LNCaP clone FGC (cell line): ENCODE measurements around the gene ARRB1.

ENCODE experiments used
- DNase-seq: peaks from one replicate; pipeline ENCODE4 v3.0.0-alpha.2; 2011; ENCODE audit warnings: low read depth
- H3K4me3 ChIP-seq: 2 replicates; pipeline ENCODE4 v1.5.1; 2011; ENCODE audit warnings: mild to moderate bottlenecking, low read depth, low read length, control low read depth
- TF ChIP-seq, protein P1 (sequence below): IDR thresholded peaks from 2 replicates; pipeline ENCODE4 v1.5.1; 2012; ENCODE audit warnings: mild to moderate bottlenecking; ENCODE audit not compliant: control insufficient read depth, insufficient read depth; ENCODE audit errors: extremely low read depth

The ARRB1 gene

DNA sequence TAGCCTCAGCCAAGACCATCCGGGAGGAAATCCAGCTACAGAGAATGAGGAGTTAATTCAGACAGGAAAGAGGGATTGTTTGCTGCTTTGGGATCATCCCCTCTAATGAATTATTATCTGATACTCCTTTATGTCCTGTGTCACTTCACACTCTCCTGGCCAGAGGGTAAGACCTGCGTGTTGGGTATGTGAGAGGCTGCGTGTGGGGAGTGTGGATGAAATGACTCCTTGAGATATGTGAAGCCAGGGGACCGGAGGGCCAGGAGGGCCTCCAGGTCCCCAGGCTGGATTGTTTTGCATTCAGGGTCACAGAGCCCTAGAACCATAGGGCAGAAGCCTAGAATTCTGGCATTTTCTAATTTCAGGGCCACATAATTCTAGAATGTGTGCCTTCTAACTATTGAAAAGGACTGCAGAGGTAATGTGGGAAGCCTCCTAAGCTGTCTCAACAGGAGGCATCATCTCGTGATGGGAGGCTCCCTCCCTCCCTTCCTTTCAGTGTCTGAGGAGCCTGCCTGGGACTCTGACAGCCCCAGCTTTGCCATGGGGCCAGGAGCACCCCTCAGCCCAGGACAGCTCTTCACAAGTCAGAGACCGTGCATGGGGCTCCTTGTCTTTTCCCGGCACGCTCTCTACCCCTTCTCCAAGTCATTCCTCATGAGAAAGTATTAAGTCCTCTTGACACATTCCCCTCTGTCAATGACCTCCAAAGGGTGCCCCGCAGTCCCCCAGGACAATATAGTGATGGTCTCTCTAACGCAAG is 107.2 kb downstream of the ARRB1 start:
- no peak for DNase-seq
- H3K4me3 ChIP-seq: no peak overlapping the region
- TF ChIP-seq, protein P1, sequence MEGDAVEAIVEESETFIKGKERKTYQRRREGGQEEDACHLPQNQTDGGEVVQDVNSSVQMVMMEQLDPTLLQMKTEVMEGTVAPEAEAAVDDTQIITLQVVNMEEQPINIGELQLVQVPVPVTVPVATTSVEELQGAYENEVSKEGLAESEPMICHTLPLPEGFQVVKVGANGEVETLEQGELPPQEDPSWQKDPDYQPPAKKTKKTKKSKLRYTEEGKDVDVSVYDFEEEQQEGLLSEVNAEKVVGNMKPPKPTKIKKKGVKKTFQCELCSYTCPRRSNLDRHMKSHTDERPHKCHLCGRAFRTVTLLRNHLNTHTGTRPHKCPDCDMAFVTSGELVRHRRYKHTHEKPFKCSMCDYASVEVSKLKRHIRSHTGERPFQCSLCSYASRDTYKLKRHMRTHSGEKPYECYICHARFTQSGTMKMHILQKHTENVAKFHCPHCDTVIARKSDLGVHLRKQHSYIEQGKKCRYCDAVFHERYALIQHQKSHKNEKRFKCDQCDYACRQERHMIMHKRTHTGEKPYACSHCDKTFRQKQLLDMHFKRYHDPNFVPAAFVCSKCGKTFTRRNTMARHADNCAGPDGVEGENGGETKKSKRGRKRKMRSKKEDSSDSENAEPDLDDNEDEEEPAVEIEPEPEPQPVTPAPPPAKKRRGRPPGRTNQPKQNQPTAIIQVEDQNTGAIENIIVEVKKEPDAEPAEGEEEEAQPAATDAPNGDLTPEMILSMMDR: no peak

DNA sequence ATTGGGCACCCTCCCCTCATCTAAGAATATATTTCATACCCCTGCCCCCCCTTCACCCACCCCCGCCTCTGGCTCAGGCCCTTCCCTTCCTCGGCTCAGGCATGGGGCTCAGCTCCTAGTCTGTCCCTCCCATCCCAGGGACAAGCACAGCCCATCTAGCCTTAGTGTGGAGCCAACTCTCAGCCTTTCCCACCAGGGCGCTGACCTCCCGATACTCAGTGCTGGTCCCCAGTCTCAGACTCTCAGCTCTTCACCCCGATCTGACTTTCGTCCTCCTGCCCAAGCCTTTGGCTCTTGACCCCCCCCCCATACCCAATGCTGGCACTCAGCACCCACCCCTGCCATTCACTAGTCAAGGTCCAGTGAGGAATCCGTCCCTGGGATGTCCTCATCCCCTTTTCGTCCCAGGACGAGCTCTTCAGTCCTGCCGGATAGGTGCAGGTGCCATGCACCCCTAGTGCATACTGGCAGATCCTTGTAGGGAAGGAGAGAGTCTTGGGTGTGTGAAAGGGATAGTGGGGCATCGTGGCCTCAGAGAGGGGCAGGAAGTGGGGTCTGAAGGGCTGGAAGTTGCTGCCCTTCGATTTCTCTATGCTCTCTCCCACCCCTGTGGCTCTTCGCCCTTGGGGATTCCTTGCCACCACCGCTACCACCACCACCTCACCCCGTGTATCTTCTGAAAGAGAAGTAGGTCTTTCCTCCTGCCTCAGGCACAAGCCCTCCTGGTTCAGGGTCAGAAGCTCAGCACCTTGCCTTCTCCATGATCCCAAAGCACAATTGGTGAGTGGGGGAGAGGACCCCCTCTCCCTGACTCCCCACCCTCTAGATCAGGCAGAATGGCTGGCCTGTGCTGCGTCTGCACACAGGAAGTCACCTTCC is 108.5 kb downstream of the ARRB1 start:
- TF ChIP-seq, protein P1: no peak
- DNase-seq: no peak
- no peak overlapping the region for H3K4me3 ChIP-seq

DNA sequence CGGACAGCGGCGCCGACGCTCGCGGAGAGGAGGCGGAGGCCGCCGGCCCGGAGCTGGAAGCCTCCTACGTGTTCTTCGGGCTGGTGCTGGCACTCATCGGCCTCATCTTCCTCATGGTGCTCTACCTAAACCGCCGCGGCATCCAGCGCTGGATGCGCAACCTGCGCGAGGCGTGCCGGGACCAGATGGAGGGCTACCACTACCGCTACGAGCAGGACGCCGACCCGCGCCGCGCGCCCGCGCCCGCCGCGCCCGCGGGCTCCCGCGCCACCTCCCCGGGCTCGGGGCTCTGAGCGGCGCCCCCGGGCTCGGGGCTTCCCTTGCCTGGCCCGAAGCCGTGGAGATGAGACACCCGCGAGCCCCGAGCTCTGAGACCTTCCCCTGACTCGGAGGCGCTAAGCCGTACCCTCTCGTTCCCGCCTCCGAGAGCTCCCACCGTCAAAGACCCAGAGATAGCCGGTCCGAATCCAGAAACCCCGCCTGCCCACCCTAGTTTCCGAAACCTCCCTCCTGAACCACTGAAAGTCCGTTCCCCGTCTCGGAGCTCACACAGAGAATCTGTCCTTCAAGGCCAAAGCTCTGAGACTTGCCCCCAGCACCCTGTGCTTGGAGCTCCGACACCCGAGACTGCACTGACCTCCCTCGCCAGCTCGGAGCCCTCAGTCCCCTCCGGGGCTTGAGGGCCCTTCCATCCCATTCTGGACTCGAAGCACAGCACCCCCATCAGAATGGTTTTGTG is 109.4 kb downstream of the ARRB1 start:
- TF ChIP-seq, protein P1: no peak
- peak overlapping the region; percentile 44 for H3K4me3 ChIP-seq
- no peak for DNase-seq

DNA sequence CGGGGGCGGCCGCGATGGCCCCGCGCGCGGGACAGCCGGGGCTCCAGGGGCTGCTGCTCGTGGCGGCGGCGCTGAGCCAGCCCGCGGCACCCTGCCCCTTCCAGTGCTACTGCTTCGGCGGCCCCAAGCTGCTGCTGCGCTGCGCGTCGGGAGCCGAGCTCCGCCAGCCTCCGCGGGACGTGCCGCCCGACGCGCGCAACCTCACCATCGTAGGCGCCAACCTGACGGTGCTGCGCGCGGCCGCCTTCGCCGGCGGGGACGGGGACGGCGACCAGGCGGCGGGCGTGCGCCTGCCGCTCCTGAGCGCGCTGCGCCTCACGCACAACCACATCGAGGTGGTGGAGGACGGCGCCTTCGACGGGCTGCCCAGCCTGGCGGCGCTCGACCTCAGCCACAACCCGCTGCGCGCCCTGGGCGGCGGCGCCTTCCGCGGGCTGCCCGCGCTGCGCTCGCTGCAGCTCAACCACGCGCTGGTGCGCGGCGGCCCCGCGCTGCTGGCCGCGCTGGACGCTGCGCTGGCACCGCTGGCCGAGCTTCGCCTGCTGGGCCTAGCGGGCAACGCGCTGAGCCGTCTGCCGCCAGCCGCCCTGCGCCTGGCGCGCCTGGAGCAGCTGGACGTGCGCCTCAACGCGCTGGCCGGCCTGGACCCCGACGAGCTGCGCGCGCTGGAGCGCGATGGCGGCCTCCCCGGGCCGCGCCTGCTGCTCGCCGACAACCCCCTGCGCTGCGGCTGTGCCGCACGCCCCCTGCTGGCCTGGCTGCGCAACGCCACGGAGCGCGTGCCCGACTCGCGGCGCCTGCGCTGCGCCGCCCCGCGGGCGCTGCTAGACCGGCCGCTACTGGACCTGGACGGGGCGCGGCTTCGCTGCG is 110.2 kb downstream of the ARRB1 start:
- peak overlapping the region; percentile 44 for H3K4me3 ChIP-seq
- TF ChIP-seq, protein P1: peak; percentile 100
- DNase-seq: peak; percentile 33

DNA sequence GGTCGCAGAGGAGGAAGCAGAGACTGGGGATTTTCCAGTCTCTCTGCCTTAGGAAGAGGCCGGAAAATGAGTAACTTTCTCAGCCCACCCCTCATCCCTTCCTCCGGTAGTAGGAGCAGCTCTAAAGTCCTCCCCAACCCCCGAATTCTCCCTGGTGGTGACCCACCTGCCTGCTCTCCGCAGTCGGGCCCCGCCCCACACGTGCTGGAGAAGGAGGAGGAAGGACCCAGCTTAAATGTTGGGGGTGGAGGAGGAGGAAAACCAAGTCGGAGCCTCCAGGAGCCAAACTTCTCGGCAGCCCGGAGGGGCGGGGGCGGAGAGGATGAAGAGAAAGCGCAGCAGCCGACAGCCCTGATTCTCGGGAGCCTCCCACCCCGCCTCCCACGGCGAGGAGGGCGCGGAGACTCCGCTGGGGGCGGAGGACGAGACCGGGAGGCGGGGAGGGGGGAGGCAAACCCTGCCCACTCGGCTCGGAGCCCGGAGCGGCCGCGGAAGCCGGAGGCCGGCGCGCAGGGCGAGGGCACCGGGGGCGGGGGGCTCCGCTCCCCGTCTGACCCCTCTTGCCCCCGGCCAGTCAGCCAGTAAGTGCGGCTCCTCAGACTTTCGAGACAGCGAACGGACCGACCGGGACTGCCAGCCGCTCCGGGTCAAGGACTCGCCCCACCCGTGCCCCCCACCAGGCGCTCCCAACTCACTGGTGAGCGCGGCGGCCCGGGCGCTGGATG is 111.0 kb downstream of the ARRB1 start, which contains the start of gene TPBGL:
TSS of gene TPBGL (plus strand) at position 464 of the 725 bp plus-strand sequence. CDS start 276 bp downstream, outside the sequence.
- DNase-seq: no peak
- TF ChIP-seq, protein P1: no peak
- peak within 1 kb of the TSS; percentile 30 for H3K4me3 ChIP-seq
